Stimulated activated CD8-positive, alpha-beta memory T cell treated with anti-CD3 and anti-CD28 coated beads, Interleukin-2, amount 100 ng/mL, for 48 hours (primary cell): ENCODE measurements around the gene OSBPL1A.

Source experiments
- DNase-seq, 2 donors: peaks; one replicate each; pipeline ENCODE4 v3.0.0-alpha.2; 2020; ENCODE audit warnings: low read depth in 2 of 2

Gene OSBPL1A

DNA sequence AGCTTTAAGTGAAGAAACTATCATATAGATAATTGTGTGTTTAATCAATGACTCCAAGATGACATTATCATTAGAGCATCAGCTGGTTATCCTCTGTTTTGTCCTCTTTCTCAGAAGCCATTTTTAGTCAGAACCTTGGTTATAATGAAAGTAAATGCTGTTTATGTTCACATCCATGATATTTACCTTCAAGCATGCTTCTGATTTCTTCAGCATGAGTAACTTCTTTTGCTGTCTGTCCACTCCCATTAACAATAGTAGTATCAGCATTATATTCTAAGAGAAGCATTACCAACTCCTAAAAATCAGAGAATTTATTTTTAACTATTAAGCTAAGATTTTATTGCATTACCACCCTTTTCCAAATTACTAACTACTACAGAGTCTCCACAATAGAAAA lies 56.3 kb downstream of the OSBPL1A start:
- DNase-seq, result no peak

- no peak for DNase-seq
Observed at GRCh38 chr18:24333084-24333483, 64.5 kb downstream of the OSBPL1A start.

- DNase-seq, result no peak
Observed at GRCh38 chr18:24326211-24326610, 71.4 kb downstream of the OSBPL1A start.

DNA sequence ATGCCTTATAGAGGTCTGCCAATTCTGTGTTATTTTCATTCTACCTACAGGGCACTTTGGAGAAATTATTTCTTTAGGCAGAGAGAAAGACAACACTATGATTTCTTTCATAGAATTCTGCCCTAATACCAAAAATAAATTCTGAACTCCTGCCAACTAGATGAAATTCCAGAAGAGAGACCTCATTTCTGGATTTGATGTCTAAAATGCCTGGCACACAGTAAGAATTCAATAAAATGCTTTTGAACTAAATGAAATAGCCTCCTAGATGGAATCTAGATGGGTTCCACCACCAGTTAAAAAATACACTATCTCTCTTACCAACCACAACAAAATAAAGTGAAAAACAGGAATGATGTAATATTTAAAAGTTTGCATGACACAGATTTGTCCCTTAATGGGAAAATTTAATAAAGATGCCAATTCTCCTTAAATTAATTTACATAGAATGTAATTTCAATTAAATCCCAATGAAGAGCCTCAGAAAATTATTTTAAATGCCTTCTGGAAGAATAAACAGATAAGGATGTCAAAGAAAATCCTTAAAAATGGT lies 75.0 kb downstream of the OSBPL1A start:
- DNase-seq, result no peak

- DNase-seq, result no peak
Observed at GRCh38 chr18:24321071-24321470, 76.6 kb downstream of the OSBPL1A start.

DNA sequence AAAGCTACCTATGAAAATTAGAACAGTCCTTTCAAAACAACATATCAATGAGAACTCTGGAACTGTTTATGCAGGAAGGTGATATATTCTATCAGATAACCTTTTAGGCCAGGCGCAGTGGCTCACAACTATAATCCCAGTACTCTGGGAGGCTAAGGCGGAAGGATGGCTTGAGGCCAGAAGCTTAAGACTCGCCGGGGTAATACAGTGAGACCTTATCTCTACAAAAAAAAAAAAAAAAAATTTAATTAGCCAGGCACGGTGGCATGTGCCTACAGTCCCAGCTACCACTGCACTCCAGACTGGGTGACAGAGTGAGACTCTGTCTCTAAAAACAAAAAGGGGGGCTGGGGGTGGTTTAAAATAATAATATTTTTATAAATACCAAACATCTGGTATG lies 77.9 kb downstream of the OSBPL1A start:
- DNase-seq, result no peak

DNA sequence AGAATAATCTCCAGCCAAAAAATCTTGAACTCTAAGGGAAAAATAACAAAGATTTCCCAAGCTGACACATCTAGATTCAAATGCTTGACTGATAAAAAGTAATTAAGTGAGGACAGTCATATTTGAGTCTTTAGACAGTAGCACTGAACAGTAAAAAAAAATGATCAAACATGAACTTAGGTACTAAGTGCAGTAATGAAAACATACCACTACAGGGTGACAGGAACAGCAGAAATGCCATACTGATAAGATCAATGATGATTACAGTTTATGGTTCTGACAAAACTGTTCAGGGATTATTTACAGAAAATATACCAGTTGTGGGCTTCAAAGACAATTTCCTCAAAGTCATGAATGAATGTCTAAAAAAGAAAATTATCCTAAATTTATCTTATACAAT lies 80.3 kb downstream of the OSBPL1A start:
- no peak for DNase-seq

DNA sequence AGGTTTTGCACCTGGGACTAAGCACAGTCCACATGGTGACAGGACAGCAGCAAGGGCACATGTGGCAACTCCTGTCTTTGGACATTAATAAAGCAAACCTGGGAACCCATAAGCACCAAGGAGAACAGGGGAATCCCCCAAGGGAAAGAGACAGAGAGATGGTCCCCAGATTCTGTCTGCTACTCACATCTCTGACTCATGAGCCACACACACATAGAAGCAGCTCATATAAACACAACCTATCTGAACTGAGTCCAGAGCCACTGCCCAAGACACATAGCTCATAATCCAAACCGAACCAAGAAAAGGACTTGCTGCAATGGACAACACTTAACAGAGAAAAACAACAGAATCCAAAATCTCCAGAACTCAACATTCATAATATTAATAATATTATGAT lies 82.5 kb downstream of the OSBPL1A start:
- no peak for DNase-seq

- DNase-seq, result no peak
Observed at GRCh38 chr18:24306201-24306600, 91.4 kb downstream of the OSBPL1A start.

DNA sequence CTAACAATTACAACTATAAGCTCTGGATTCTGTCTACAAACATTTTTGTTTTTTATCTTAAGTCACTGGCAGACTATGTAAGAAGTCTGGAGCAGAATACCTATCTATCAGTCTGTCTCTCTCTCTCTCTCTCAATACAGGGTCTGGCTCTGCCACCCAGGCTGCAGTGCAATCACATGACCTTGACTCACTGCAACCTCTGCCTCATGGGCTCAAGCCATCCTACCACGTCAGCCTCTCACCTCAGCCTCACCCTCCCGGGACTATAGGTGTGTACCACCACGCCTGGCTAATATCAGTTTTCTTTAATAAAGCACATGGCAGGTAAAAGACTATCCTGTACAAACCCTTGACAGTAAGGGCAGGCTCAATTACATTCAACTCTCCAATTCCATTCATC lies 96.9 kb downstream of the OSBPL1A start:
- DNase-seq, result no peak

DNA sequence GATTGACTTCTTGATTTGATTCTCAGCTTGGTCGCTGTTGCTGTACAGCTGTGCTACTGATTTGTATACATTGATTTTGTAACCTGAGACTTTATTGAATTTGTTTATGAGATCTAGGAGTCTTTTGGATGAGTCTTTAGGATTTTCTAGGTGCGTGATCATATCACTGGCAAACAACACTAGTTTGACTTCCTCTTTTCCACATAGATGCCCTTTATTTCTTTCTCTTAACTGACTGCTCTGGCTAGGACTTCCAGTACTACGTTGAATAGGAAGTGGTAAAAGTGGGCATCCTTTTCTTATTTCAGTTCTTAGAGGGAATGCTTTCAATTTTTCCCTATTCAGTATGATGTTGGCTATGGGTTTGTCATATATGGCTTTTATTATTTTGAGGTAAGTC lies 101.3 kb downstream of the OSBPL1A start:
- DNase-seq, result no peak

DNA sequence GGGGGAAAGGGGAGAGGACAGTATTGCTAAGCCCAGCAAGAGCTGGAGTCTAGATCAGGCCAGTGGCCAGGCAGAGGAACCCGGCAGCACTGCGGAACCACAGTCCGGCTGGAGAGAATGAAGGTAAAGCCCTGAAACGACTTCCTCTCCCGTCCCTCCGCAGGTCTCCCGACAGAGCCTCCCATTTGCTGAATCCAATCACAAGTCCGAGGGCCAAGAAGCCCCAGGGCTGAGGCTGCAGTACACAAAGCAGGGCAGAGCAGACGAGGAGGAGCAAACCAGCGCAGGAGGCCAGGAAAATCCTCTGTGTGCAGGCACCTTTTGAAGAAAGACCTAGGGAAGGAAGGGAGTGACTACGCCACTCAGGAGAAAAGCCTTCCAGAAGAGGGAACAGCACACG lies 104.4 kb downstream of the OSBPL1A start:
- DNase-seq, result no peak

DNA sequence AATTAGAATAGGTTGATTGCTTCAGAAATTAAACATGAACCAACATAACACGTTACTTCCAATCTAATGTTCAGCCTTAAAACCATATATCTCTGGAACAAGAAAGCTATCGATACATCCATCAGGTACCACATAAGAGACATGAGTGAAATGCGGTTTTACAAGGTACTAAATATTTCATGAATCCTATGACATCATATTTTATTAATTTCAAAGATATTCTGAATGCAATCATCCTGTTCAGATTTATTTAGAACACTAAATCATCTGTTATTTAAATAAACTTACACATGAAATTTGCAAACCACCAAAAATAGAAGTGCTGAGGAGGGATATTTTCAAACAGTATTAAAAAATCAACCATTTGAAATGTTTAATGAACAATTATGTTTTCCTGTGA lies 119.0 kb downstream of the OSBPL1A start:
- no peak for DNase-seq

- DNase-seq, result no peak
Observed at GRCh38 chr18:24277516-24278195, 120.0 kb downstream of the OSBPL1A start.

- DNase-seq, result no peak
Observed at GRCh38 chr18:24276994-24277393, 120.6 kb downstream of the OSBPL1A start.

DNA sequence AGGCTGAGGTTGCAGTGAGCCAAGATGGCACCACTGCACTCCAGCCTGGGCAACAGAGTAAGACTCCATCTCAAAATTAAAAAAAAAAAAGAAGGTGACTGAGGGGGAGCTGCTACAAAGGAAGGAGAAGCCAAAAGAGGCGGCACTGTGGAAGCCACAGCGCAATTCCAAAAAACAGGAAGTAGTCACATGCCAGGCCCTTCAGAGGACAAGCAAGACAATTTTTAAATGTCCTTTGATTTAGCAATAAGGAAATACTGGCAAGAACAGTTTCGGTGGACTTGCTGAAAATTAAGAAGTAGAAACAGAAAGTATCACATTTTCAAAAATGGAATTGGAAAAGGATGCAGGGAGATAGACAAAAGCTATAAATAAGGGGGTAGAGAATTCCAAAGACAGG lies 122.8 kb downstream of the OSBPL1A start:
- no peak for DNase-seq

DNA sequence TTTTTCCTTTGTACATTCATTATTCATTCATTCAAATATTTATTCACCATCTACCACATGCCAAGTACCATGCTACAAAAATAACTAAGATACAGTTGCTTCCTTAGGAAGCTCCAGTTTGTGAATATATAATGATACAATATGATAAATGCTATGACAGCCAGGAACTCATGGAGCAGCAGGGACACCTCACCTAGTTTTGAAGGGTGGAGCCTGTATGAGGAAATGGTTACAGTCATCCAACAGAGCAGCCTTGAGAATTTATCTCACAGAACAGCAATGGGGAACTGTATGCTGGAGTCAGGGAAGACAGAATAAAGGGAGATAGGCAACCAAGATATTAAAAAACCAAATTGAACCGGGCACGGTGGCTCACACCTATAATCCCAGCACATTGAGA lies 124.0 kb downstream of the OSBPL1A start:
- DNase-seq, result no peak

GRCh38 chr18:24272229-24272525 lies 125.4 kb downstream of the OSBPL1A start:
- DNase-seq, result no peak

GRCh38 chr18:24271381-24272228 lies 126.0 kb downstream of the OSBPL1A start:
- peak in 1 of 2 donors; percentile 18 for DNase-seq

- DNase-seq, result no peak
Observed at GRCh38 chr18:24270937-24271380, 126.7 kb downstream of the OSBPL1A start.

- no peak for DNase-seq
Observed at GRCh38 chr18:24270358-24270936, 127.2 kb downstream of the OSBPL1A start.

GRCh38 chr18:24268784-24269550 lies 128.7 kb downstream of the OSBPL1A start:
- DNase-seq, result no peak
